NCI-H2227 (cell line): ENCODE measurements around the gene PIGN.
"Not testable (repeated sequence)": the region's sequence is repeated elsewhere in the genome, so short reads cannot be mapped to it uniquely, and the experiment has no call there.

Source experiments
- DNase-seq: peaks from one replicate; lab custom pipeline; 2025; ENCODE audit not compliant: unreplicated experiment; lab: John Stamatoyannopoulos, UW

Gene PIGN

DNA sequence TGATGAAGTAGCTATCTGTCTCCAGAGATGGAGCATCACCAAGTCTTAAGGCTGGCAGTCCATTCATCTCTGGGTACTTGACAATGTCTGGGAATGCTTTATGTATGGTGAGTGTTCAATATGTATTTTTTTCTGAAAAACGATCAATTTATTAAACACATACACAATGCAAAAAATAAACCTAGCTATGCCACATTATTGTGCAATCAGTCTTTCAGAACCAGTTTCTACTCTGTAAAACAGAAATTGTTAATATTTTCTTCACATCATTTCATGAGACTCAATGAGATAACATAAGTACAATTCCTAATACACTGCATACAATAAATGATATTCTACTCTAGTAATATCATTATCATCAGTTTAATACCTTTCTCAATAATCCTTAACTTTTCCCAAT is 122.5 kb downstream of the PIGN start:
- no peak for DNase-seq

DNA sequence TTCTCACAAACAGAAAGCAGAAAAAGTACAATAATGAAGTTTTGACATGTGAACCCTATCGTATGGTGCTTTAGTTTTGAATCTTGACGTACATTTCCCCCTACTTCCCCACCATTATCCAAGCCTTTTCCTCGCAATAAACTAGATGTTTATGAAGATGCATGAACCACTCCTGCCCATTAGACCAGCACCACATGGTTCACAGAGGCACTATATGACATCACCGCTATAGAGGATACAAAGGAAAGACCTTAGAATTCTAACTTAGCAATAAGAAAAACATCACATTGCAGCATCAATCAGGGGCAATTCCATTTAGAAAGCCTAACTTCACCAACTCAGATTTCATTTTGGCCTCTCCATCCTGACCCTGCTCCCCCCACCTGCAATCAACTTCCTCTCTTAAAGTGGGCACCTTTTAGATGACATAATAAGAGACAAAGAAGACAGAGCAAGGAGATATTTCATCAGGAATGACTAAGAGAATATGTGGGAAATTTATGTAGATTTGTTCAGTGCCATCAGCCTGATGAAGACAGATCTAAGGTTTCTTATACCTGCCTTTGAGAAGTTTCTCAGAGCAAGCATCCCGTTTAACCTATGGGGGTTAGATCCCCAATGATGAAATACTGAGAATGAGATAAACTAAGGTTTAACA is 124.9 kb downstream of the PIGN start:
- DNase-seq = no peak

DNA sequence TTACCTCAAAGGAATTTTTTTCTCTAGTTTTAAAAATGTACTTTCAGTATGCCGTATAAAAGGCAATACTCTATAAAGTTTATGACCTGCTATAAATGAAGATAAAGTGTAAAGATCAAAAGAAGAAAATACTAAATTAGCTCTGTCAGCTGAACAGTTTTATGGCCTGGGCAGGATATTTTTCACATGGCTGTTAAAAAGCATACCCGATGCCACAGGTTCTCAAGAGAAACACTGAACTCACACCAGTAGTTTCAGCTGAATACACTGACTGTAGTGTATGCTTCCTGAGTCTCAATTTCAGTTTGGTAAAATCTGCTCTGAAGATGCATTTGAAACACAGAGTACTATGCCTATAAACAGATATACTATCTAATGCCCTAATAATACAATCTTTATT is 126.0 kb downstream of the PIGN start:
- no peak for DNase-seq

DNA sequence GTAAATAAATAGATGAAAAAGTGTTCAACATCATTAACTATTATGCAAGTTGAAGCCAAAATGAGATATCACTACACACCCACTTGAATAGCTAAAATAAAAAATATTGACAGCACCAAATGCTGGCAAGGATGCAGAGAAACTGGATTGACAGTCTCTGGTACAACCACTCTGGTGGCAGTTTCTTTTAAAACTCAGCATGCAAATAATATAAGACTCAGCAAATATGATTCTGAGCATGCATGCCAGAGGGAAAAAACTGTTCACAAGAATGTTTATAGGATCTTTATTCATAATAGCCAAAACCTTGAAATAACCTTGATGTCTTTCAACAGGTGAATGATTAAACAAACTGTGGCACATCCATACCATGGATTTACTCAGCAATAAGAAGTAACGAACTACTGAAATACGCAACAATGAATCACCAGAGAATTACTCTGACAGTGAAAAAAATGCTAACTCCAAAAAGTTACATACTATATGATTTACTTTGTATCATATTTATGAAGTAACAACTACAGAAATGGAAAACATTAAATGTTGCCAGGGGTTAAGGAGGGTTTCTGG is 131.8 kb downstream of the PIGN start:
- no peak for DNase-seq

DNA sequence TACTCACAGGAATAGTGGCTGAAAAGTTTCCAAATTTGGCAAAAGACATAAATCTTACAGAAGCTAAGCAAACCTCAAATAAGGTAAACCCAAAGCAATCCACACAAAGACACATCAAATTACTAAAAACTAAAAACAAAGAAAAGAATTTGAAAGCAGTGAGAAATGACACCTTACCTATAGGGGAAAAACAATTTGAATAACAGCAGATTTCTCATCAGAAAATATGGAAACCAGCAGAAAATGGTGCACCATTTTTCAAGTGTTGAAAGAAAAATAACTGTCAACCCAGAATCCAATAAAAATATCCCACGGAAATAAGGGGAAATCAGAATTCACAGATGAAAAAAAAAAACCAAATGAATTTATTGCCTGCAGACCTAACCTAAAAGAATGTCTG is 138.6 kb downstream of the PIGN start:
- no peak for DNase-seq

DNA sequence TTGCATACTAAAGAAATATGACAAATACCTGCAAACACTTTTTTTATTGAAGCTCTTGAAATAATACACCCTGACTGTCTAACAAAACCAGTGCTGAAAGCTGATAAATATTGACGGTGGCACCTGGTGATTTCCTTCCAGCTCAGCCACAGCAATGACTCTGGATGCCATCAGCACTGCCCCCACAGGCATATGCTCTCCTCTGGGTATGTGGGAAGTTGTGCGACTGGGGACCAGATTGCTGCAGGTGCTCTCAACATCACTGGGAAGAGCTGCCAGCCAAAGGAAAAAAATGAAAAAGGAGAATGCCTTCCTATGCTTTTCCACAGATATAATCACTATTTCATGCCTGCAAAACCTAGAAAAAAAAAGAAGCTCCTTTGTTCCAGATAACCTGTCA is 141.5 kb downstream of the PIGN start:
- no peak for DNase-seq

DNA sequence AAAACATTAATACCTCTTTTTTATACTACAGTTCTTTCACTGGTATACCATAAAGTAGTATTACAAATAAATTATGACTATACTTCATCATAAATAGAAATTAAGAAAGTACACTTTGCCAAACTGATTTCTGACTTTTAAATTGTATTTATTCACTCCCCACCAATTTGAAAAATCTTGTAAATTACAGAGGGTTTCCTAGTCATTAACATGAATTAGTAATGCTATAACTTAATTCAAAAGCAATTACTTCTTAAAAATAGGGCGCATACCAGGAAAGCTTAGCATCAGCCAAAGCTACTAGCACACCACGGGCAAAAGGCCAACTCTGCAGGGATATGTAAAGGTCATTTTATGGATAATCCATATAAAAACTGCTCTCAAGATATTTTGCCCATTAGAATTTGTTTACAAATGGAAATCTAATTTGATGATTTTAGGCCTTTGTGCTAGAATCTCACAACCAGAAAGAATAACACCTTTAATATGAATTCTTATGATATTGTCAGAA is 142.3 kb downstream of the PIGN start:
- DNase-seq = no peak

DNA sequence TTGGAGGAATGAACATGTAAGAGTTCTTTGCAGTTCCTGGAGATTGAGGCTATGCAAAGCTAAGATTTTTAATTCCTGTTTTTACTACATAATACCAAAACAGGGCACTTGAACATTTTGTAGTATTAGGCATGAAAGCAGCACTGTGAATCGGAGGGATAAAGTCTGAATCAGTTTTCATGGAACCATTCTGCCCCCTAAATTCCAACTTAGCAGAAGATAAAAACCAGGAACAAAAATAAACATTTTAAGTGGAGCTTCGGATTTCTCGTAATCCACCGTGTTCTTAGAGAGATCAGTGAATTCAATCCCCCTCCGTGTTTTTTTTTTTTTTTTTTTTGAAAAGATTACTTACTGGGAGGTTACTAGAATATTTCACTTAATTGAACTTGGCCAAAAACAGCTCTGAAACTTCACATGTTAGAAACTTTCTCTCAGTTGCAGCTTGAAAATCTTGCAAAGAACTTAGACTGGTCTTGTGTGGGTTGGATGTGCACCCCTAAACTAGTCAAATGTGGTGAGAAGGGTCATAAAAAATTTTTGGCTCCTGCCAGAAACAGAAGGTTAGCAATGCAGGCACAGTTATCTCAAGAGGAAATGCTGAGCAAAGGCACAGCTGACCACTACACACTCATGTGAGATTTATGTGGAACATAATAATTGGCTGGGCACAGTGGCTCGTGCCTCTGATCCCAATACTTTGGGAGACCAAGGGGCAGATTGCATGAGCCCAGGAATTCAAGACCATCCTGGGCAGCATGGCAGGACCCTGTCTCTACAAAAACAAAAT is 148.7 kb downstream of the PIGN start:
- DNase-seq = no peak

DNA sequence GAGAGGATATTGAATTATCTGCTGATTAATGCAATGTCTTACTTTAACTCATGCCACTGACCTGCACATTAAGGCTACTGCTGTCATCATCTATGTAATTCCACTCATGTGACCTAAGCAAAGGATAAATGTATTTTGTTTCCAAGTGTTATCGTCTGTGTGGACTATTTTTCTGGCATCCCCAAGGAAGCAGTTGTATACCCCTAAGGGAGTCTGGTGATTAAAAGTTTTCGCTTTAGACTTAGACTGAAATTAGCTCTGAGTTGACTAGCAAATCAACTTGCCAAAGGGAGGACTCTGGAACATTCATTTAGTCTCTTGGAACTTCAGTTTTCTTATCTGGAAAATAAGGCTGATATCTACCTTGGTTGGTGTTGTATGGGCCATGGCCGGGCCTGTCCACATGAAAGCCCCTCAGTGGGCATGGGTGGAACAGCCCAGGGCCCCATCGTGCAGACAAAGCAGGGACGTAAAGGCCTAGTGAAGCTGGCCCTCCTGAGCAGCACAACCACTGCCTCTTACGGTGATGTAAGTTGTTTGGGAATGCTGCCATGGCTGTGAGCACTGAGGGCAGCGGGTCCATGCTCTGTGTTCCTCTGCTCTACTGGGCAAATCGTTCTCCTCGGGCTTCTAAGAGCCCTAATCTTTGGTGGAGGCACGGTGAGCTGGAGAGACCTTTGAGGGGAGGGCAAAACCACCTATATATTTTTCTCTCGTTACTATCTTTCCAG is 149.7 kb downstream of the PIGN start:
- DNase-seq = no peak

DNA sequence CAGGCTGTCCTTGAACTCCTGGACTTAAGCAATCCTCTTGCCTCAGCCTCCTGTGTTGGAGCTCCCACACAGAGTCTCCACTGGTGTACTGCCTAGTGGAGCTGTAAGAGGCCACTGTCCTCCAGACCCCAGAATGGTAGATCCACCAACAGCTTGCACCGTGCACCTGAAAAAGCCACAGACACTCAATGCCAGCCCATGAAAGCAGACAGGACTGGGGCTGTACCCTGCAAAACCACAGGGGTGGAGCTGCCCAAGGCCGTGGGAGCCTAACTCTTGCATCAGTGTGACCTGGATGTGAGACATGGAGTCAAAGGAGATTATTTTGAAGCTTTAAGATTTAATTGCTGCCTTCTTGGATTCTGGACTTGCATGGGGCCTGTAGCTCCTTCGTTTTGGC is 152.6 kb downstream of the PIGN start:
- not testable (repeated sequence) for DNase-seq

DNA sequence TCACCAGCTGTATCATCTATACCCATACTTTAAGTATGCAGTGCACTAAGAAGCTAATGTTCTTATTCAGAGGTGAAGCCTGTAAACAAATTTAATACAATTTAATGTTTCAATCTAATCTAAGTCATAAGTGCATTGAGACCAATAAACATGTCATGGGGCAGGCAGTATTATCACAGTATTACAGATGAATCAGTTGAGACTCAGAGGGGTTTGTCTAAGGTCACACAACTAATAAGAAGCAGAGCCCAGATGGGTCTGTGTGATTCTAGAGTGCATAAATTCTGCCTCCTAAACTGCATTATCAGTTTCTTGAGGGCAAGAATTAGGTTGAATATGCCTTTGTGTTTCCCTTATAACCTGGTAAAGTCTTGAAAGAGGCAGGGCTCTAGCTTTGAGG is 153.1 kb downstream of the PIGN start:
- no peak for DNase-seq

DNA sequence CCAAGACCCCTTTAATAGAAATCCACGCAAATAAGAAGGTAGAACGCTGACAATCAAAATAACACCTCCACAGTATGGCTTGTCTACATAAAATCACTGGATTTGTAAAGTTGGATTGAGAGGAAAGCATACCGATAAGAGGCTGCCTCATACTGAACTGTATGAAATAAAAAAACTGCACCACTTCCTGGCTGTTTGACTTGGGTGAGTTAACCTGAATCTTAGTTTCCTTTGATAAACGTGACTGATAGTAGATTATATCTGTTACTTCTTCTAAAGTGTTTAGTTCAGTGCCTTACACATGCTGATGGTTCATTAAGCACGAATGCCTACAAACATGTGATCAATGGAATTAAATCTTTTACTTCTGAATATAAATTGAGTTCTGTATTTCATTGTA is 153.6 kb downstream of the PIGN start:
- no peak for DNase-seq

DNA sequence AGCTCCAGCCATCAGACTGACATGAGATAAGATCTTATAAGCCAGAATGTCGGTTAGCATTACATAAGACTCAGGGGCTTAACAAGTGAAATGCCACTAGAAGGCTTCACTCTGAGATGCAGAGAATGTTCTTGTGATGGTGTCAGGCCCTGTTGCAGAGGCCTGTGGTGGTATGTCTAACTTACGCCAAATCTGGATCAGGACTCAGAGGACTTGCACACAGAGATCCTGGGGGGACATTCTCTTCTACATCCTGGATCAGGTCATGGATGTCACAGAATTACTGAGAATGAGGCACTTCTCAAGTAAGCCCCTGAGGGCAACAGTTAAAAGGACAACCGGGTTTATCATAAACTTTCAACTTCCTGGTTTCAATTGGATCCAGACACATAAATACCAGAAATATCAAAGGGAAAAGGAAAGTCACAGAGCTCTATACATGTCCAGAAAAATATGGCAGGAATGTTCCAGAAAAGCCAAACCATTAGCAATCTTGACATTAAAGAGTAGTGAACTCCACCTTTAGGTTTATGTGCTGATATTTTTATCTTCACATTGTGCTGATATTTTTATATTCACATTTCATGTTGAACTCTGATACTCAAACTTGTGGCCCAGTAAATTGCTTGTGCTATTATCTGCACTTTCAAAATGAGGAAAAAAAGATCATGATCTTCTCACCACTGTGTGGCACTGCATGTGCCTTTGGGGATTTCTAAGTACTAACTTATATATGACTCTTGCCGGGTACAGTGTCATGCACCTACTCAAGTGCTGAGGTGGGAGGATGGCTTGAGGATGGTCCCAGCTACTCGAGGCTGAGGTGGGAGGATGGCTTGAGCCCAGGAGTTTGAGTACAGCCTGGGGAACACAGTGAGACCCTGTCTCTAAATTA is 156.5 kb downstream of the PIGN start:
- DNase-seq = no peak

DNA sequence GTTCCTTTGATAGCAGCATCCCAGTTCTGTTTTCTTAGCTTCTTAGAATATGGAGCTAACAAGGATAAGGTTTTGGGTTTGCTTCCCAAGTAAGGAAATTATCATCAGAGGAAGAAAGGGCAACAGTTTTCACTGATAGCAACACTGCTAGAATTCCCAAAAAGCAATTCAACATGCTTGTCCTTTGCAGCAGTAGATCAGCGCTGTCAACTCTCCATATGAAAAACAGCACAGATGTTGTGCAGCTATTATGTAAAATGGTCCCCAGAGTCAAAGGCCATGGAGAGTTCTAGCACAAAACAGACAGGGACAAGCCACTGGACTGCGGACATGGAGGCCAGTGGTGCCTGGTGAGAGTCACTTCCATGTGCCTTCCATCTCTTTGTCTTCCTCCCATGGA is 158.1 kb downstream of the PIGN start:
- no peak for DNase-seq

DNA sequence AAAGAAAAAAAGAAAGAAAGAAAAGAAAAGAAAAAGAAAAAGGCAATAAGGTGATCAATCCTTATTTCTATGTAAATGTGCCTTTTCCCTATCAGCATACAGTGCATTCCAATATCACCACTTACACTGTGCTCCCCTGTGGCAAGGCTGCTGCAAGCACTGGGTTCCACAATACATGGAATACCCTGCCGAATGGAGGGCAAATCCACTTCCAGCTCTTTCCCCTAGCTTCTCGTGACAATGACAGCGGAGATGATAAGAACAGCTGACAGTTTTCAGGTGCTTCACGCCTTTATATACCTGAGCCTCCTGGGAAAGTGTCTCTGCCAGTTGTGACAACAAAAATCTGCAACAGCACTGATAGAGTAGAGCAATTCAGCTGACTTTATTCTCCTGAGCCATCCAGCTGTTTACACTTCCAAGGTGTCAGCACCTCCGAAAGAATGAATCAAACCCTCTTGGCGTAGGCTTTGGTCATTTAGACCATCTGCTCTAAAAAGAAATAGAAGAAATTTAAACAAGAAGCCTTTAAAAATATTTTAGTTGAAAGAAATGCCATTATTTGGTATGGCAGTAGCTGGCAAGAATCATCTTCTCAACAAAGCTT is 158.8 kb downstream of the PIGN start:
- DNase-seq = no peak

DNA sequence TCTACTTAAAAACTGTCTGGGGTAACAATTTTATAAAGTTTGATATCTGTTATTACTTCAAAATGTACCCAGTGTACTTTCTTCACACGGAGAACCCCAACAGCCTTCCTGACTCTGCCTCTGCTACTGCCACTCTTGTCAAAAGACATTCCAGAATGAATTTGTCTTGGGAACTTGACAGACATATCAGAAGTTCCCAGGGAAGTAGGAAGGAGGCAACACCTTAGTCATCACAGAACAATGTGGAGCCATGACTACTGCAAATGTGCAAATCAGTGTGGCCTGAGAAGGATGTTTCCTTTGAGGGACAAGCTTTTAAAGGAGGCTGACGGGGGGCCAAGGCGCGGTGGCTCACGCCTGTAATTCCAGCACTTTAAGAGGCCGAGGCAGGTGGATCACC is 160.3 kb downstream of the PIGN start:
- no peak for DNase-seq

DNA sequence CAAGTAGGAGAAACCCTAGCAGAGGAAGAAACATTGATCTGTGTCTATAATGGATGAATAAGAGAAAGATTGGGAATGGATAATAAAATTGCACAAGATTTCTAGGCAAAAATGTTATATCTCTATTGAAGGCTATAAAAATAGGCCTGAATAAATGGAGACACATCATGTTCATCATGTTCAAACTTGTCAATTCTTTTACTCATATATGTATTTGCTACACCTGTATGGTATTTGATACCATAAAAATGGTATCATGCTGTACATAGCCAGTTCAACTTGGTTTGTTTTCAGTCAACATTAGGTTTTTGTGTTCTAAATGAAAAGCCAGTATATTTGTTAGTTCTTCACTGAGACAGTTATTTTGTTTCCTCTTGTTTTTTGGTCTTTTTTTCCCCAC is 161.9 kb downstream of the PIGN start:
- no peak for DNase-seq

DNA sequence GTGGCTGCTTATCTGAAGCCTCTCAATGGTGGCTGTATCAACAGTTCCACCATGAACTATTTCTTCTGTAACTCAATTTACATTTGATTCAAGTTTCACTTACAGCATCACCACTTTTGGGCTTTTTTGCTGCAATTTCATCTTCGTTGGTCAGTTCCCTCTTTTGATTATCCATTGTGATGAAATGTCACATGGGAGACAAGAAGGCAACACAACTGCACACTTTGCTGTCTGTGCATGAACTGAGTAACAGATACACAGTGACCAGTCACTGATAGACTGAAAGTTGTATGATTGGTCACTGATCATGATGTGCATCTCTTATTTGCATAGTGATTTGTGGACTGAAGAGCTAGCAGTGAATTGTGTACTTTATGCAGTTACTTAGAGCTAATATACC is 163.3 kb downstream of the PIGN start:
- DNase-seq = no peak

DNA sequence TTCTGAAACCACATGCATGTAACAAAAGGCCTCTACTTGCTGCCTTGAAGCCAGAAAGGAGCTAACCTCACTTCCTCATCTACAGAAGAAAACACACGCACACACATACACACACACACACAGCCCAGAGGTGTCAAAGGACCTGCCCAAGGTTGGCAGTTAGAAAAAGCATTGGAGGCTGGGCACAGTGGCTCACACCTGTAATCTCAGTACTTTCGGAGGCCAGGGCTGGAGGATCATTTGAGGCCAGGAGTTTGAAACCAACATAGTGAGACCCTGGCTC is 168.2 kb downstream of the PIGN start:
- no peak for DNase-seq

DNA sequence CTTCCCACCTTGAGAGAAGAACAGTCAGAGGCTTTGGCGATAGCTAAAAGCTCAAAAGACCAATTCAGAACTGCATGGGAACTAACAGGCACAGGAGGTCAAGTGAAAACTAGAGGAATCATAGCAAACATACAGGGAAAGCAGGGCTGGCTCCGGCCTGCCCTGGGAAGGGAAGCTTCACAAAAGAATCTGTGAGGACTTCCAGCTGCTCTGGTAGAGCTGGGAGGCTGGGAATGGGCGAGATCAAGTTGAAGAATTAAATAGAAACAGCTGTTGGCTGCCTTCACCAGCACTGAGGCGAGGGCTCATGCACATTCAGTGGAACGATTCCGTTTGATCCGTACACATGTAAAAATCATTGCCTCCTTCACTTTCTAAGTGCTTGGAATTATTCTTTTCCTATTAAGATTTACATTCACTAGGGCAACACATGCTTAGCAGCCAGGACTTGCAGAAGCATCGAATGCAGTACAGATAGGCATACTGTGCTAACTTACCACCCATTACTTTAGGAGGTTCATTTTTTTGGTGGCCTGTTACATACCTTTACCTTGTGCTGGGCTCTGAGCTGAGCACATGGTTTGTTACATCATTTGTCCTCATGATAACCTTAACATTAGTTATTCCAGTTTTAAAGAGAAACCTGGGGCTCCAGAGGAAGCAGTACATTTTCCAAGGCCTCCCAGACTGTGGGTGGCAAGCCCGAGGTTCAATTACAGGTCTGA is 168.7 kb downstream of the PIGN start:
- DNase-seq = no peak
